HTERT RPE-1 (cell line): ENCODE measurements around the gene LONP1.
"Not testable (repeated sequence)": the region's sequence is repeated elsewhere in the genome, so short reads cannot be mapped to it uniquely, and the experiment has no call there.

Experiments used
- in situ Hi-C: fragments of 300-500 bp; cut with MboI; formaldehyde crosslinking; loops from 4 replicates; pipeline ENCODE4 v1.14.3; 2020; ENCODE audit warnings: low sequenced_read_pairs

LONP1 gene, protein sequence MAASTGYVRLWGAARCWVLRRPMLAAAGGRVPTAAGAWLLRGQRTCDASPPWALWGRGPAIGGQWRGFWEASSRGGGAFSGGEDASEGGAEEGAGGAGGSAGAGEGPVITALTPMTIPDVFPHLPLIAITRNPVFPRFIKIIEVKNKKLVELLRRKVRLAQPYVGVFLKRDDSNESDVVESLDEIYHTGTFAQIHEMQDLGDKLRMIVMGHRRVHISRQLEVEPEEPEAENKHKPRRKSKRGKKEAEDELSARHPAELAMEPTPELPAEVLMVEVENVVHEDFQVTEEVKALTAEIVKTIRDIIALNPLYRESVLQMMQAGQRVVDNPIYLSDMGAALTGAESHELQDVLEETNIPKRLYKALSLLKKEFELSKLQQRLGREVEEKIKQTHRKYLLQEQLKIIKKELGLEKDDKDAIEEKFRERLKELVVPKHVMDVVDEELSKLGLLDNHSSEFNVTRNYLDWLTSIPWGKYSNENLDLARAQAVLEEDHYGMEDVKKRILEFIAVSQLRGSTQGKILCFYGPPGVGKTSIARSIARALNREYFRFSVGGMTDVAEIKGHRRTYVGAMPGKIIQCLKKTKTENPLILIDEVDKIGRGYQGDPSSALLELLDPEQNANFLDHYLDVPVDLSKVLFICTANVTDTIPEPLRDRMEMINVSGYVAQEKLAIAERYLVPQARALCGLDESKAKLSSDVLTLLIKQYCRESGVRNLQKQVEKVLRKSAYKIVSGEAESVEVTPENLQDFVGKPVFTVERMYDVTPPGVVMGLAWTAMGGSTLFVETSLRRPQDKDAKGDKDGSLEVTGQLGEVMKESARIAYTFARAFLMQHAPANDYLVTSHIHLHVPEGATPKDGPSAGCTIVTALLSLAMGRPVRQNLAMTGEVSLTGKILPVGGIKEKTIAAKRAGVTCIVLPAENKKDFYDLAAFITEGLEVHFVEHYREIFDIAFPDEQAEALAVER

DNA sequence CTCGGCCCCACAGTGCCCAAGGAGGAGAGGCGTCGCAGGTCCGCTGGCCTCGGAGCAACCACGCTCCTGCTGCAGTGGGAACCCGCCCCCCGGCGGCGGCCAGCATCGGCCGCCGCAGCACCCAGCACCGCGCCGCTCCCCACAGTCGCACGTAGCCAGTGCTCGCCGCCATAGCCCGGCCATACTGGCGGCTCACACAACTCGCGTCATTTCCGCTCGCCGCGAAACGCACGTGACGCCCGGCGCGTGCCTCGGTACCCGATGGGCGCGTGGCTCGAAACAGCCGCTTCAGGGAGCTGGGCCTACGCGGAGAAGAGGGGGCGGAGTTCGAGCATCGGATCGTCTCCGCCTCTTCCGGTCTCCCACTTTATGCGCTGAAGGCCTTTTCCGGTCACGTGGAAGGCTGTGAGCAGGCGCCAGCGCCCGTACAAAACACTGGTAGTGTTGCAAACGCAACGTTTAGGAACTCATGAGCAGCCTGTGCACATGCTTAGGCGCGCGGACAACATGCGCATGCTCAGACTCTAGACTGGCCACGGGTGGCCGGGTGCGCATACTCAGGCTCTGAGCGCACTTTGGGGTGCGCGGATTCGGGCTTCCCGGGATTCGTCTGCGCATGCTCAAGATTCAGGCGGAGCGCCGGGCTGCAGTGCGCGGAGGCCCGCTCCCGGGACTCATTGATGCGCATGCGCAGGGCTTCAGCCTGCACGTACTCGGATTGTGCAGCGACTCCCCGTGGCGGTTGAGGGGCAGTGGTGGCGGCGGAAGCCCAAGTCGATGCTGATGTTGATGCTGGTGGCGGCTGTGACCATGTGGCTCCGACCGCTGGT, at the start of gene LONP1, which contains the start of gene CATSPERD:
Gene LONP1 (minus strand): TSS at position 186 of the 830 bp plus-strand sequence. CDS start 14 bp downstream, at position 172.
Gene CATSPERD (plus strand): TSS at position 677 of the 830 bp plus-strand sequence. CDS start 101 bp downstream, at position 778.
- in situ Hi-C loops: no loop called here

DNA sequence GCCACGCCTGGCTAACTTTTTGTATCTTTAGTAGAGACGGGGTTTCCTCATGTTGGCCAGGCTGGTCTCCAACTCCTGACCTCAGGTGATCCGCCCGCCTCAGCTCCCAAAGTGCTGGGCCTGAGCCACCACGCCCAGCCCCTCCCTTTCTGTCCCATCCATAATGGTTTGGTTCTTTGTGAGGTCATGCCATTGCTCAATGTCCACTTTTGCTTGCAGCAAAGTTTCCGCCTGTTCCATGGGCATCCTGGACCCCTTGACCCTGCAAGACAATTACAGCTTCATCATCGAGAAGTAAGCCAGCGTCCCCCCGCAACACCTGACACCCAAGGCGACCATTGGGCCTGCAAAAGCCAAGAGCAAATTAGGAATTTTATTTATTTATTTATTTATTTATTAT, 48.0 kb upstream of the LONP1 start:
- in situ Hi-C loops: no loop called here

DNA sequence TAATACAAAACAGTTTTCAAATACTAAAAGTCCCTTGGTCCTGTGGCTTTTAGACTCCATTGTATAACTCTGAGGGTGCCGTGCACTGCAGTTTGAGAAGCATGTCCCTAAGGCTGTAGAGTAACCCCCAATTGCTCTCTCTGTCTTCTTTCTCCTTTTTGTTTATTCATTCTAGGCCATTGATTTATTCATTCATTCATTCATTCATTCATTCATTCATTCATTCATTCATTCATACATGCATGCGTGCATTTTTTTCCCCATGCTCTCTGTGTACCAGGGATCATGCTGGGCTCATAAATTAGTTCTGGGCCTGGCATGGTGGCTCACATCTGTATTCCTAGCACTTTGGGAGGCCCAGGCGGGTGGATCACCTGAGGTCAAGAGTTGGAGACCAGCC, 45.3 kb upstream of the LONP1 start:
- in situ Hi-C loops: no loop called here

DNA sequence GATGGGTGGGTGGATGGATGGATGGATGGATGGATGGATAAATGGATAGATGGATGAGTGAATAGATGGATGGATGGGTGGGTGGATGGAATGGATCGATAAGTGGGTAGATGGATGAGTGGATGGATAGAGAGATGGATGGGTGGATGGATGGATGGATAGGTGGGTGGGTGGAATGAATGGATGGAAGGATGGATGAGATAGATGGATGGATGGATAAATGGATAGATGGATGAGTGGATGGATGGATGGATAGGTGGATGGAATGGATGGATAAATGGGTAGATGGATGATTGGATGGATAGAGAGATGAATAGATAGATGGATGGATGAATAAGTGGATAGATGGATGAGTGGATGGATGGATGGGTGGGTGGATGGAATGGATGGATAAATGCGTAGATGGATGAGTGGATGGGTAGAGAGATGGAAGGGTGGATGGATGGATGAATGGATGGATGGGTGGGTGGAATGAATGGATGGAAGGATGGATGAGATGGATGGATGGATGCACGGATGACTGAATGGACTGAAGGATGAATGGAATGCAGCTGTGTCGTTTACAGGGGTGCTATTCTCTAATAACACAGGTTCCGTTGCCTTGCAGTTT, 42.8 kb upstream of the LONP1 start:
- in situ Hi-C loops: no loop called here

DNA sequence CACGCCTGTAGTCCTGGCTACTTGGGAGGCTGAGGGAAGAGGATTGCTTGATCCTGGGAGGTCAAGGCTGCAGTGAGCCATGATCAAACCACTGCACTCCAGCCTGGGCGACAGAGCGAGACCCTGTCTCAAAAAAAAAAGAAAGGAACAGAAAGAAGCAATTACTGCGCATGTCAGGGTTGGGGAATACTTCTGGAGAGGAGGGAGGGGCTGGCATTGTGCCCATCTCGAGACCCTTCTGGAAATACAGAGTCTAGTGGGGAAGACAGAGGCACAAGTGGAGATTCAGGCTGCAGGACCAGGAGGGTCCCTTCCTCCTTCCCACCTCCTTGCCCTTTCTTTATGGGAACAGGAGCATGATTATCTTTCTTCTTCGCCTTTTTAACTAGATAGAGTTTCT, 33.8 kb upstream of the LONP1 start:
- in situ Hi-C loops: no loop called here

DNA sequence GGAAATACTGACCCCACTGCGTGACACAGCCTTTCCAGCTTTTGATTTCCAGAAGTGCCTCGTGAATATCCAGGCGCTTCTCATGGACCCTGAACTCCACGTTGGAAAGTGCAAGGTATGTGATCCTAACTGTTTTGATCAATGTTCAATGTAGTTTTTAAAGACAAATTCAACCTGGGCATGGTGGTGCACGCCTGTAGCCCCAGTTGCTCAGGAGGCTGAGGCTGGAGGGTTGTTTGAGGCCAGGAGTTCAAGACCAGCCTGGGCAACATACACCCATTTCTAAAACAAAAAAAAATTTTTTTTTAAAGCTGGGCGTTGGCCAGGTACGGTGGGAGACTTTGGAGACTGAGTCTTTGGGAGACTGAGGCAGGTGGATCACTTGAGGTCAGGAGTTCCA, 31.8 kb upstream of the LONP1 start:
- in situ Hi-C loops: no loop called here

DNA sequence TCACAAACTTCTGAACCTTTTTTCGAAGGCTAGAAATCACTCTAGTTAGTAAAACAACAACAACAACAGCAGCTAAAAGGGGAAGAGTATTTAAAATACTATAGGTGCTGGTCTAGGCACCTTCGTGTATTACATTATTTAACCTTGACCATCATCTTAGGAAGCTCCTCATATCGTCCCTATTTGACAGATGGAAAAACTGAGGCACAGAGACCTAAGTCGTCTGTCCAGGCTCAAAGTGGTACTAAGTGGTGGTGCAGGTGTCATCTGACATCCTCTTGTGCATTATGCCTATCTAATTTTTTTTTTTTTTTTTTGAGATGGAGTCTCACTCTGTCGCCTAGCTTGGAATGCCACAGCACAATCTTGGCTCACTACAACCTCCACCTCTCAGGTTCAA, 29.6 kb upstream of the LONP1 start:
- in situ Hi-C loops: no loop called here

DNA sequence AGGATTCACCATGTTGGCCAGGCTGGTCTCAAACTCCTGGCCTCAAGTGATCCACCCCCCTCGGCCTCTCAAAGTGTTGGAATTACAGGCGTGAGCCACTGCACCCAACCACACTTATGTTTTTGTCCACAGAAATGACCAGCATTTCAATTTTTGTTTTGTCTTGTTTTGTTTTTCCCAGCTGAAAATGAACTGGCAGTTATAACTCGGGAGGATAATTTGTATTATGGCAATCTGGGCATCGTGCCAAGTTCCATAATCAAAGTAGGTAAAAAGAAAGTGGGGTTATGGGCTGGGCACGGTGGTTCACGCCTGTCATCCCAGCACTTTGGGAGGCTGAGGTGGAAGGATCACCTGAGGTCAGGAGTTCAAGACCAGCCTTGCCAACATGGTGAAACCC, 29.0 kb upstream of the LONP1 start:
- in situ Hi-C loops: not testable (repeated sequence)

DNA sequence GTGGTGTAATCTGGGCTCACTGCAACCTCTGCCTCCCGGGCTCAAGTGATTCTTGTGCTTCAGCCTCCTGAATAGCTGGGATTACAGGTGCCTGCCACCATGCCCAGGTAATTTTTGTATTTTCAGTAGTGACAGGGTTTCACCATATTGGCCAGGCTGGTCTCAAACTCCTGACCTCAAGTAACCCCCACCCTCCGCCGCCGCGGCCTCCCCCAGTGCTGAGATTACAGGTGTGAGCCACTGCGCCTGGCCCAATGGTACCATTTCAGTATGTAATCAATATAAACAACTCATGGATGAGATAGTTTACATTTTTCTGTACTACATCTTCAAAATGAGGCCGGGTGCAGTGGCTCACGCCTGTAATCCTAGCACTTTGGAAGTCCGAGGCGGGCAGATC, 25.1 kb upstream of the LONP1 start:
- in situ Hi-C loops: not testable (repeated sequence)

DNA sequence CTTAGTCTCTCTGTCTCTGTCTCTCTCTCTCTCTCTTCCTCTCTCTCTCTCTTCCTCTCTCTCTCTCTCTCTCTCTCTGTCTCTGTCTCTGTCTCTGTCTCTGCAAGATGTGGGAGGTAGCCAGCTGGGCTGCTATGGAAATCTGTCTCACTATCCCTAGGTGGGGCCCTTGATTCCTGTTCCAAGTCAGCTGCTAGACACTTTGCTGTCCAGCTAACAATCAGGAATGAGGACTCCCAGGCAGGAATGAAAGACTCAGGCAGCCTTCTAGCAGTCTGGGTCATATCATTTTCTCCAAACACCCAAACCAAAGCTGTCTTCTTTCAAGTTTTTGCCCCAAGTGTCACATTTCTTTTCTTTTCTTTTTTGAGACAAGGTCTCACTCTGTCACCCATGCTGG, 23.7 kb upstream of the LONP1 start:
- in situ Hi-C loops: no loop called here

DNA sequence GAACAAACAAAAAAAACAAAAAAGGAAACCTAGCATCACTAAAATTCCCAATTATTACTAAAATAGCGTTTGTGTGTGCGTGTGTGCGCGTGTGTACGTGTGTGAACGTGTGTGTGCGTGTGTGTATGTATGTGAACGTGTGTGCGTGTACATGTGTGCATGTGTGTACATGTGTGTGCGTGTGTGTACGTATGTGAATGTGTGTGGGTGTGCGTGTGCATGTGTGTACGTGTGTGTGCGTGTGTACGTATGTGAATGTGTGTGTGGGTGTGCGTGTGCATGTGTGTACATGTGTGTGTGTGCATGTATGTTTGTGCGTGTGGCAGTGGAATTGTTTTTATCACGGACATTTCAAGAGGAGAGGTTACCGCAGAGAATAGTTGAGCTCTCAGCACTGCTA, 22.1 kb upstream of the LONP1 start:
- in situ Hi-C loops: no loop called here

DNA sequence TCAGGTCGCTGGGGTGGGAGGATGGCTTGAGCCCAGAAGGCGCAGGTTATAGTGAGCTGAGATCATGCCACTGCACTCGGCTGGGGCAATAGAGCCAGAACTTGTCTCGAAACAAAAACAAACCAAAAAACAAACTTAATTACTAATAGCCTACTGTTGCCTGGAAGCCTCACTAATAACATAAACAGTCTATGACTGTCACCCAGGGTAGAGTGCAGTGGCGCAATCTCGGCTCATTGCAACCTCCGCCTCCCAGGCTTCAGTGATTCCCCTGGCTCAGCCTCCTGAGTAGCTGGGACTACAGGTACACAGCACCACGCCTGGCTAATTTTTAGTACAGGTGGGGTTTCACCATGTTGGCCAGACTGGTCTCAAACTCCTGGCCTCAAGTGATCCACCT, 18.5 kb upstream of the LONP1 start:
- in situ Hi-C loops: no loop called here

DNA sequence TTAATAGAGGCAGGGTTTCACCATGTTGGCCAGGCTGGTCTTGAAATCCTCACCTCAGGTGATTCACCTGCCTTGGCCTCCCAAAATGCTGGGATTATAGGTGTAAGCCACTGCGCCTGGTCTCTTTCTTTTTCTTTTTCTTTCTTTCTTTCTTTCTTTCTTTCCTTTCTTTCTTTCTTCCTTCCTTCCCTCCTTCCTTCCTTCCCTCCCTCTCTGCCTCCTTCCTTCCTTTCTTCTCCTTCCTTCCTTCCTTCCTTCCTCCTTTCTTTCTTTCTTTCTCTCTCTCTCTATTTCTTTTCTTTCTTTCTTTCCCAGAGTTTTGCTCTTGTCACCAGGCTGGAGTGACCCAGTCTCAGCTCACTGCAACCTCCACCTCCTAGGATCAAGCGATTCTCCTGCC, 13.2 kb upstream of the LONP1 start:
- in situ Hi-C loops: not testable (repeated sequence)

DNA sequence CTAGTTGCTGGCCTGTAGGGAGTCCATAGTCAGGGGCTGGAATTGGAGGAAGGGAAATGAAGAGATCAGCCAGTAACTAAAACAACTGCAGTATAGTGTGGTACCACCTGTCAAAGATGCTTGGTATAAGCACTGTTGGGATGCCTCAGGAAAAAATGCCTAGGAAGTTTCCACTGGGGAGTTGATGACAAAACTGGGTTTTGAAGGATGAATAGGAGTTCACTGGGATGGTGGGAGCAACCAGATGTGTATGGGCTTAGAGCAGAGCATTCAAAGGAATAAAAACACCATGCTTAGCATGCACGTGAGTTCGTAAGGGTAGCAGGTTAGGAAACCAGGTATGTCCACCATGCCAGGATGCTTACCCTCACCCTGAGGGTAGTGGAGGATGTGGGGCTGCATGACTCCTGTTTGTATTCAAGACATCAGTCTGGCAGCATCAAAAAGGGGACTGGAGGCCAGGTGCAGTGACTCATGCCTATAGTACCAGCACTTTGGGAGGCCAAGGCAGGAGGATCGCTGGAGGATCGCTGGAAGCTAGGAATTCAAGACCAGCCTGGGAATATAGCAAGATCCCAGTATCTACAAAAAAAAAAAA, 7.6 kb upstream of the LONP1 start:
- in situ Hi-C loops: no loop called here

DNA sequence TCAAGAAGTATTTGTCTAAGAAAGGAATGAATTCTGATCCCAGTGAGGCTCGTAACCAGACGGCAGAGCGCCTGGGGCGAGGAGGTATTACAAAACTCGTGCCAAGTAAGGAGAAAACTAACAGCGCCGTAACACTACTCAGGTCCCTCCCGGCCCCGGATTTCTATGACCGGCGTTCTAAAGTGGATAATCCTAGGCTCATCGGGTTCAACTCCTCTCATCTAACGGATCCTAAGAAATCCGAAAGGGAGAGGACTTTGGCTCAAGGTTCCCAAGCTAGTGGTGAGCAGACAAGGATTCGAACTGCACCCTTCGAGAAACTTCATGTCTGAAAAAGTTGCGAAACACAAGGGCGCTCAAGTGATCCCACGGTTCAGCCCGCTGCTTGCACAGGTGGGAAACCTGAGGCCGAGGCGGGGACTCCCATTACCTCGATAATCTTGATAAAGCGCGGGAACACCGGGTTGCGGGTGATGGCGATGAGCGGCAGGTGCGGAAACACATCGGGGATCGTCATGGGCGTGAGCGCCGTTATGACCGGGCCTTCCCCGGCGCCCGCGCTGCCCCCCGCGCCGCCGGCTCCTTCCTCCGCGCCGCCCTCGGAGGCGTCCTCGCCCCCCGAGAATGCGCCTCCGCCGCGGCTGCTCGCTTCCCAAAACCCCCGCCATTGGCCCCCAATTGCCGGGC, 529 bp downstream of the LONP1 start:
- in situ Hi-C loops: no loop called here

DNA sequence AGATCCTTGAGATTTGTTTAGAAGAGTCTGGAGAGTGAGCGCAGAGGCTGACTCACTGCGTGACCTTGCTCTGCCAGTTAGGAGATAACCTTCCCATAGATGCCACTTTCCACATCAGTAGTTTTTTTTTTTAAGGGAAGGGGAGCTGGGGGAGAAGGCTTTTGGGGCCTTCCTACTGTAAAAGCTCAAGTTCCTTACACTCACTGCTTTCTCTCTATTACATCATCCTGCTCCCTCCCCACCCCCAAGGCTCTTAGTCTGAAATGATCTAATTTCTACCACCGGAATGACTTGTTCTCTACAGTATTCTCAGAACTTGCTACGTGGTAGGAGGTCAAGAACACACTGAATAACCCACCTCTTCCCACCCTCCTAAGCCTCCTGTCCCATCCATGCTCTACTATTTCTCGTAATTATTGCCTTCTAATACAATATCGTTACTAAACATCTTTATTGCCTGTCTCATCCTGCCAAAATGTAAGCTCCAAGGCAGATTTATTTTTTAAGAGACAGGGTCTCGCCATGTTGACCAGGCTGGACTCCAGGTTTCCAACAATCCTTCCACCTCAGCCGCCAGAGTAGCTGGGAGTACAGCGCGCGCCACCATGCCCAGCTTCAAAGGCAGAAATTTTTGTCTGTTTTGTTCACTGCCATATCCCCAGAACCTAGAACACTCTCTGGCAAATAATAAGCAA, 1.2 kb downstream of the LONP1 start:
- in situ Hi-C loops: no loop called here

DNA sequence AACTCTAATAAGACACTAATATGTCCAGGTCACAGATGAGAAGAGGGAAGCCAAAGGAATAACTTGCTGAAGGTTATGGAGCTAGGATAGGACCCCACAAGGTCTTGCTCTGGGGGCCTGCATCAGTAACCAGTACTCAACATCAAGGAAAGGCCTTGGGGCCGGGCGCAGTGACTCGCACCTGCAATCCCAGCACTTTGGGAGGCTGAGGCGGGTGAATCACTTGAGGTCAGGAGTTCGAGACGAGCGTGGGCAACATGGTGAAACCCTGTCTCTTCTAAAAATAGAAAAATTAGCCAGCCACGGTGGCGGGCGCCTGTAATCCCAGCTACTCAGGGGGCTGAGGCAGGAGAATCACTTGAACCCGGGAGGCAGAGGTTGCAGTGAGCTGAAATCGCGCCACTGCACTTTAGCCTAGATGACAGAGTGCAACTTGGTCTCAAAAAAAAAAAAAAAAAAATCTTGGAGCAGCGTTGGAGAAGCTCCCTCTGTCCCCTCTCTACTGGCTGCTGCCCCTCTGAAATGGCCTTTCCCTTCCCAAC, 1.8 kb downstream of the LONP1 start:
- in situ Hi-C loops: no loop called here

DNA sequence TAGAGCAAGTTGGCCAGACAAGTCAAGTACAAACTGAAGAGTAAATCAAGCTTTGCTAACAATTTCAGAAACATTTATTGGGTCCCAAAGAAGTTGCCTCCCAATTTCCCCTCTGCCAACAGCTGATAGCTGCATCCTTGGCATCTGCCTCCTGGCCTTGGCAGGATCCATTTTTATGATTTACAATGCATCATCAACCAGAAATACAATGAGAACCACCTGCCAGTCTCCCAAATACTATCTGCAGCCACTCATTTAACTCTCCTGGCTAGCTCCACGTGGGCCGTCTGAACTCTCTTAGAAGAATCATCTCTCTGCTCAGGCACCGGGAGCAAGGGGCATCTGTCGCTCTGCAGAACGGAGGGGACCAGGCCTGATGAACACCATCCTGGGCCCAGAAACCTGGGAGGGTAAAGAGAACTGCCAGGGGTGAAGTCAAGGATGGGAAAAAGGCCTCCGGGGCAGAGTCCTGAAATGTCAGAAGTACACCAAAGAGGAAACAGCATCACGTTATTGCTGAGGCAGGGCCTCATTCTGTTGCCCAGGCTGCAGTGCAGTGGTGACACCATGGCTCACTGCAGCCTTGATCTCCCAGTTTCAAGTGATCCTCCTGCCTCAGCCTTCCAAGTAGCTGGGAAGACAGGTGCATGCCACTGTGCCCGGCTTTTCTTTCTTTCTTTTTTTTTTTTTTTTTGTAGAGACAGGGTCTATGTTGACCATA, 2.6 kb downstream of the LONP1 start:
- in situ Hi-C loops: no loop called here
